GM23248 (cell line): Measurements from ENCODE around the gene ACOT11.

Experiments
- EZH2 ChIP-seq: fragments of 200-600 bp; sonication (generic); IDR thresholded peaks from 2 replicates; pipeline ENCODE4 v1.6.1; 2018; ENCODE audit warnings: antibody characterized with exemption, mild to moderate bottlenecking; ENCODE audit not compliant: insufficient read depth, poor library complexity, severe bottlenecking
- EZH2phosphoT487 ChIP-seq: fragments of 200-600 bp; sonication (generic); IDR thresholded peaks from 2 replicates; pipeline ENCODE4 v1.6.1; 2018; ENCODE audit warnings: antibody characterized with exemption, moderate library complexity, mild to moderate bottlenecking, low read depth; ENCODE audit not compliant: insufficient read depth

- no peak for TF ChIP-seq EZH2phosphoT487
- TF ChIP-seq EZH2 = no peak
Measured at GRCh38 chr1:54528613-54529012, 19.4 kb upstream of the ACOT11 start.
